ENCODE results near the gene PRSS38. TPM values are rescaled to one million over a fixed set of nuclear protein-coding genes. Genes with fewer than 3 reads are reported as not detected.

The PRSS38 gene
- total and polyA plus RNA-seq, 11 donors = not detected

- 80 to 89% (median 87%) methylated on average over 7 of the region's 7 CpGs for WGBS, 4 donors
Observed at GRCh38 chr1:227856147-227856858, 40.8 kb downstream of the PRSS38 start.

GRCh38 chr1:227864882-227865281, 49.4 kb downstream of the PRSS38 start:
- DNase-seq (no peak), ATAC-seq (no peak)
- no peak overlapping the region for H3K27ac ChIP-seq
- no peak overlapping the region for H3K4me3 ChIP-seq
- intact Hi-C loops (cut with DNase I) = no loop called here
- H3K9me3 ChIP-seq = peaks cover 0 to 19% (median 12%) of the 10 kb centered on the region in 12 donors
- H3K4me1 ChIP-seq = peaks cover 0 to 2% (median 0%) of the 10 kb centered on the region in 12 donors
- H3K27me3 ChIP-seq = no peaks in the 10 kb centered on the region
- TF ChIP-seq CTCF (IDR thresholded peaks at IDR 0.05) (no peak), POLR2A (IDR thresholded peaks at IDR 0.05) (no peak)
- H3K36me3 ChIP-seq = no peaks in the 10 kb centered on the region

More at GRCh38 chr1:227856147-227856858, 40.8 kb downstream of the PRSS38 start:
- no peak for DNase-seq
- H3K9me3 ChIP-seq = no peaks in the 10 kb centered on the region
- no peaks in the 10 kb centered on the region for H3K36me3 ChIP-seq
- H3K27me3 ChIP-seq = peaks cover 0 to 14% (median 0%) of the 10 kb centered on the region in 9 donors
- intact Hi-C loops (cut with DNase I) = no loop called here
- H3K4me1 ChIP-seq = no peaks in the 10 kb centered on the region
- no peak for ATAC-seq
- TF ChIP-seq POLR2A (IDR thresholded peaks at IDR 0.05) (no peak), CTCF (IDR thresholded peaks at IDR 0.05) (no peak)
- H3K4me3 ChIP-seq = no peak overlapping the region
- H3K27ac ChIP-seq = no peak overlapping the region

- no peak for ATAC-seq
Observed at GRCh38 chr1:227869279-227869842, 53.9 kb downstream of the PRSS38 start.

More at GRCh38 chr1:227869279-227869842, 53.9 kb downstream of the PRSS38 start:
- TF ChIP-seq CTCF (IDR thresholded peaks at IDR 0.05) = no peak
- TF ChIP-seq POLR2A (IDR thresholded peaks at IDR 0.05) = no peak
- Histone ChIP-seq H3K9me3 (peaks cover 0 to 25% (median 9%) of the 10 kb centered on the region in 12 donors), H3K4me3 (no peak overlapping the region), H3K27me3 (peaks cover 0 to 10% (median 0%) of the 10 kb centered on the region in 9 donors), H3K27ac (no peak overlapping the region), H3K4me1 (peaks cover 0 to 8% (median 0%) of the 10 kb centered on the region in 12 donors), H3K36me3 (no peaks in the 10 kb centered on the region)
- intact Hi-C loops (cut with DNase I) = no loop called here
- 35 to 55% (median 50%) methylated on average over 5 of the region's 5 CpGs for WGBS, 4 donors
- DNase-seq = no peak
